ENCODE data around the gene GEMIN7.

DNA sequence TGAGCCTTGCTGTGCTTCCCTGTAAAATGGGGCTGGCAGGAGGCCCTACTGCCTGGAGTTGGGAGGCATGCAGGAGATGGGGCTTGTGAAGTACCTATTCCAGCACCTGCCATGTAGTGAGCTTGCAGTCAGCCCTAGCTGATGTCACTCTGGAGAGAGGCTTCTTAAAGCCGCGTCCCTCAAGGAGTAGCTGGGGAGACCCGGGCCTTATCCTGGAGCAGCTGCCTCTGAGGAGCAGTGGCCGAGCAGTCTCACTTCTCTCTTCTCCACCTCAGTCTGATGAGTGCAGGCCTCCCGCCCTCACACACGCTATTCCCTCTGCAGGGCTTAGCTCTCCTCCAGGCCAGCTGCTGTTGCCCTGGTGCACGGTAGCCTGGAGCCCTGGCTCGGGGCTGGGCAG lies 22.2 kb upstream of the GEMIN7 start:
- TF ChIP-seq, protein P1, sequence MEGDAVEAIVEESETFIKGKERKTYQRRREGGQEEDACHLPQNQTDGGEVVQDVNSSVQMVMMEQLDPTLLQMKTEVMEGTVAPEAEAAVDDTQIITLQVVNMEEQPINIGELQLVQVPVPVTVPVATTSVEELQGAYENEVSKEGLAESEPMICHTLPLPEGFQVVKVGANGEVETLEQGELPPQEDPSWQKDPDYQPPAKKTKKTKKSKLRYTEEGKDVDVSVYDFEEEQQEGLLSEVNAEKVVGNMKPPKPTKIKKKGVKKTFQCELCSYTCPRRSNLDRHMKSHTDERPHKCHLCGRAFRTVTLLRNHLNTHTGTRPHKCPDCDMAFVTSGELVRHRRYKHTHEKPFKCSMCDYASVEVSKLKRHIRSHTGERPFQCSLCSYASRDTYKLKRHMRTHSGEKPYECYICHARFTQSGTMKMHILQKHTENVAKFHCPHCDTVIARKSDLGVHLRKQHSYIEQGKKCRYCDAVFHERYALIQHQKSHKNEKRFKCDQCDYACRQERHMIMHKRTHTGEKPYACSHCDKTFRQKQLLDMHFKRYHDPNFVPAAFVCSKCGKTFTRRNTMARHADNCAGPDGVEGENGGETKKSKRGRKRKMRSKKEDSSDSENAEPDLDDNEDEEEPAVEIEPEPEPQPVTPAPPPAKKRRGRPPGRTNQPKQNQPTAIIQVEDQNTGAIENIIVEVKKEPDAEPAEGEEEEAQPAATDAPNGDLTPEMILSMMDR (IDR thresholded peaks at IDR 0.05; ENCODE audit: insufficient read depth, low read length, poor library complexity, severe bottlenecking): no peak
- TF ChIP-seq EZH2phosphoT487 (conservative IDR thresholded peaks at IDR 0.05; ENCODE audit: low read length): no peak

All from SU-DHL-6 (cell line).